ENCODE results near the gene ITGA11.
A peak's percentile ranks its signal among the peaks of the same experiment; 100 is the strongest.

The ITGA11 gene

DNA sequence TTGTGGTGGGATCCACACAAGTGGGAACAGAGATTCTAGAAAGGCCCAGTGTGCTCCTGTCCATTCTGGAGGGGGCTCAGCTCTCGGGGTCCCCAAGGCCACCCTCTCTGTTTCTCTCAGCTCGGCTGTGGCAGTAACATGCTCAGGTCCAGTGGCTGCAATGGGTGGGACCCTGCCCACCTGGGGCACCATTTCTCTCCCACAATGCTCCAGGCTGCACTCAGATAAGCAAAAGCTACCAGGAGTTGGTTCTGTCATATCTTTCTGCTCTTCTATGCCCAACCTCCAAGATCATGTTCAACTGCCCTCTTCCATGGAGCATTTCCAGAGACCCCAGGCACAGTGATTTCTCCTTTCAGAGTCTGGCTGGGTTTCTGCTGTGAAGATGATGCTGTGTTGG is 40.8 kb downstream of the ITGA11 start:
- no peak for DNase-seq (ENCODE audit: low read depth in 3 of 3, low spot score in 1 of 3)

DNA sequence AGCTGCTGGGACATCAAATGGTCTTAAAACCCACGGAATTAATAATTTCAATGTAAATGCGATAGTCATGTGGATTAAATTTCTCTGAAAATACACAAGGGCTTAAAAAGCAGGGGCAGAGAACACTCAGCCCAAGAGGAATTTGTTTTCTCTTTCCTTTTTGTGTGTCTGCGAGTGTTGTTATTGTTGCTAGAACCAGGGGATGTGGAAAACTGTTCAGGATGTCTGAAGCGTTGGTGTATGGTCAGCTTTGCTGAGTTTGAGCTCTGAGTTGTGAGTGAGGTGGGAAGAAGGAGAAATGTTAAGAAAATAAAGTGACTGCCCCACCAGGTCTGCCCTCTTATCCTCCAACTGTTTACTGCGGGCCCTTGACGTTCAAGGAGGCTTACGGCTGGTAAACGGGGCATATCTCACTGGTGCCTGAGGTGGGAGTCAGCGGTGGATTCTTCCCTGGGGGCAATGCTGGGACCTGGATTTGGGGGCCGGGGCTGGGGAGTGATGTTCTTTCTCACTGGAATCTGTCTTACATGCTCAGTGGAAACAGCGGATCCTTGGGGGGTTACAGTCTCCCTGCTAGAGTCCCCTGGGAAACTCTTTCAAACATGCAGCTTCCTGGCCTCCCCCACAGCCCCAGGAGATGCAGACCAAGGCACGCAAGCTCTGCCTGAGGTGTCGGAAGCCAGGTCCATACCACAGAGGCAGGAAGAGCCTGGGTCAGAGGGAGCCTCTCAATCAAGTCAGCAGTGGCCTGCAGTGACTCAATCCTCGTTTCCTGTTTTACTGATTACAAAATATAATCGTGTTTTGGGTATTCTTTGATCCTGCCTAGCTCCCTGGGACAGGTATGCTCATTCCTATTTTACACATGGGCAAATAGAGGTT is 41.8 kb downstream of the ITGA11 start:
- DNase-seq (ENCODE audit: low read depth in 3 of 3, low spot score in 1 of 3) = no peak

DNA sequence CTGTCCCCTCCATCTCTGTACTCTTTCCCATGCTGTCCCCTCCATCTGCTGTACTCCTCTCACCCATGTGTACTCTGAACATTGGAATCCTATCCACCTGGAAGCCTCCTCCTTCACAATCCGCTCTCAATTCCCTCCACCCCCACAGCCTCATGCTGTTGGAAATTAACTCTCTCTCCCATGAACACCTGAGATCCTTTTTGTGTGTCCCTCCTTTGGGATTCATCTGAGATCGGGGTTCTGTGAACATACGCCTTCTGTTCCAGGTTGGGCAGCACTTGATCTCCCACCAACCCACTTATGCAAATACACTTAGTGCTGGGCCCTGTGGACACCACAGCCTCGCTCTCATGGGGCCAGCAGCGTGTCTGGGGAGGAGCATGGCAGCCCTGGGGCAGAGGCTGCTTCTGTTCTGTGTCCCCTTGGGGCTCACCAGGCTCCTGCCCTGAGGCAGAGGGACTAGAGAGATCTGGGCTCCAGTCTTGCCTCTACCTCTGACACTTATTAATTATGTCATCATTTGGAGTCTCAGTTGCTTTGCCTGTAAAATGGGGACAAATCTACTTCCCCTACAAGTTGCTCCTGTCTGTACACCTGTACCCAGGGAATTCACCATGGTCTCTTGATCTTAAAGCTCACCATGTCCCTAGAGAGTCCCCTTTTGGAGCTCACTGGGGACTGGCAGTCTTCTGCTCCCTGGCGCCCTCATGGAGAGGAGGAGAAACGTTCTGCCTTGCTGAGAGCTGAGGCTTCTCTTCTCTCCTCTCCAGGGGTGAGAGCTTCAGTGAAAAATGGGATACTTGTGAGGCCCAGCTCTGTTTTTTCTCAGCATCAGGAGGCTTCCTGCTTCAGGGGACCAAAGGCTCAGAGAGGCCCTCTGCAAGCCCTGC is 42.7 kb downstream of the ITGA11 start:
- DNase-seq (ENCODE audit: low read depth in 3 of 3, low spot score in 1 of 3) = no peak

DNA sequence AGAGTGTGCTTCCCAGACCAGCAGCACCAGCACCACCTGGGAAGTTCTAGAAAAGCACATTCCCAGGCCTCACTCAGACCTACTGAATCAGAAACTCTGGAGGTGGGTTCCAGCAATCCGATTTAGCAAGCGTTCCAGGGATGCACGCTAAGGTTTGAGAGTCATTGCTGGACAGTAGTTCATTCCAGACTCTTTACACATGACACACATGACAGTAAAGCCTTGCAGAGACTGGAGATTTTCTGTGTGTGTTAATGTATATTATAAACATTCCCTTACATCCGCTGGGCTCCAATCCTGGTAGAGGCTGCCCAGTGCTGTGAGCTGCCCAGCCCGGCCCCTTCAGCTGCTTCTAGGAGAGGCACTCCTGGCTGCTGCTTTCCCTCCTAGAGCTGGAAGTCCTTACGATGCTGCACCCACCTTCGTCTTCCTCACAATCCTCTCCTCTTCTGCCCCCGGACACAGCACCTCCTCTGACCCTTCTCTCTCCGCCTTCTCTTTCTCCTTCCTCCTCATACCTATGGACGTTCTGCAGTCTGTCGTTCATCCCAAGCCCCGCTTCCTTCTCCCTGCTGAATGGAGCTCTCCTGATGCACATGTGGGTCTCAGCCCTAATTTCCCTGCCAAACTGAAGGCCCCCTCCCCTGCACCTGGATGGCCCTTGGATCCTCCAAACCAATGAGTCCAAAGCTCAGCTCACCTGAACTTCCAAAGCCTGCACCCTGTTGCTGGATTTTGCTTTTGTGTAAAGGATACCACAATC is 44.4 kb downstream of the ITGA11 start:
- DNase-seq (ENCODE audit: low read depth in 3 of 3, low spot score in 1 of 3) = no peak

DNA sequence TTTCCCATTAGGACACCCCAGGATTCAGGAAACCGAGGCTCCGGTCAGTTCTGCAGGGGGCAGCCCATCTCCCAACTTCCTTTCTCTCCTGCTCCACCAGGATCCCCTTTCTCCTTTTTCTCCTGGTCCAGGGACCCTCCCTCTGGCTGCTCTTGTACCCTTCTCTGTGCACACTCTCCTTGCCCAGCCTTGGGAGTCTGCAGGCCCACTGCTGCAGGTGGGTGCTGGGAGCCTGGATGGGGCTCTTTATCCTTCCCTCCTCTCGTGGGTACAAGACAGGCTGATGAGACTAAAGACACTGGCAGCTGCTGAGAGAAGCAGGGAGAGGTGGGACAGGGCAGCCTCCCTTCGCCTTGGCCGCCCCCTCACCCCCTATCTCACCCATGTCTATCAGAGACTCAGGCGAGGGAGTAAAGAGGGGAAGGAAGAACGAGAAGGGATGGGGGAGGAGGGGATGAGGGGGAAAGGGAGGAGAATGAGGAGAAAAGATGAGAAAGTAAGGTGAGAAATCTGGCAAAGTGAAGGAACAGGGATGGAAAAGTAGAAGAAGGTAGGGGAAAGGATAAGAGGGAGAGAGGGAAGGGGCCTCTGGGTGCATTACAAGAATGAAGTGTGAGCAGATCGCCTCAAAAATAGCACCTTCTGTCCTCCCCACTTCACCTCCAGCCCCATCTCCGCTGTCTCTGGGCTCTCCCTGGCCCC is 45.2 kb downstream of the ITGA11 start:
- DNase-seq (ENCODE audit: low read depth in 3 of 3, low spot score in 1 of 3) = no peak

DNA sequence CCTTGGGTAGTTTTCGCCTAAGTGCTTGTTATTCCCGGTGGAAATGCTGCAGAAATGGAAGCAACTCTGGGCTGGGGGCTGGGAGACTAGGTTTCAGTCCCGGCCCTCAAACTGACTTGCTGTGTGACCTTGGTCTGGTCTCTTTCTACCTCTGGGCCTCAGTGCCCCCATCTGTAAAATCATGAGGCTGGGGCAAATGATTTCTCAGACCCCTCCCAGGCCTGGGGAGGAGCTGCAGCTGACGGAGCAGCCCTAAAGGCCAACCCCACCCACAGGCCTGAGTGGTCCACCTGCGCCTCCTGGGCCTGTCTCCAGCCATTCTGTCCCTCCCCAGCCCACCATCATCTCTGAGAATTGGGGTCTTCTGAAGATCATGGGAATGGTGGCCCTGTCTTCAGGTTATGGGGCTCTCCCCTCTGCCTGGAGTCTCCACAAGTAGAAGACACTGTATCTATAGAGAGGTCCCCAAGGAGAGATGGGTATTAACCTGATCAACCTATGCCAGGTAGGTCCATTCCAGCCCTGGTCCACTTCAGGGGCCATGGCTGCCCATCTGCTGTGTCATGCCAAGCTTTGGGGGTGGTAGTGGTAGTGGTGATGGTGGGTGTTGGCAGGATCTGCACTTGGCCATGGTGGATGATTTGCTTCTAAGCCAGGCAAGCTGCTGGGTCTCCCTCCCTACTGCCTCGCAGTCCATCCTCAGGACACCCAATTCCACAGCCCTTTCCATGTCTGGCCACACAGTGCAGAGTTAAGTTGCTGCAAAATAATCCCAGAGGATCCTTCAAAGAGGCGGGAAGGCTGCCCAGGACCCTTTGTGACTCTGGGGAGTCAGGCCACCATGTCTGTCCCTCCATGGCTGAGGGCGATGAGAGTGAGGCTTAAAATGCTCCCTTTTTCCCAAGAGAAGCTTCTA is 46.0 kb downstream of the ITGA11 start:
- no peak for DNase-seq (ENCODE audit: low read depth in 3 of 3, low spot score in 1 of 3)

DNA sequence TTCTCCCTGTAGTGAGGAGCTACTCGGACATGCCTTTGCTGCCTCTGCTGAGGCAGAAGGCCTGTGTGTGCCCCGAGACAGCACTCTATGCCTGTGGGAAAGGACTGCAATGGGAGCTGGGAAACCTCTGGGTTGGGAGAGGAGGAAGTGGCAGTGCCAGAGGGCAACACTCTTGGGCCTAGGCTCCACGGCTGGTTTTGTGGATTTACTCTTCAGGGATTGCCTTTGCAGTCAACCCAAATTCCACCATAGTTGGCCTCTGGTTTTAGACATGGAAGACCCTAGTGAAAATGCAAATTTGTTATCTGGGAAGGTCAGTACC is 46.8 kb downstream of the ITGA11 start:
- no peak for DNase-seq (ENCODE audit: low read depth in 3 of 3, low spot score in 1 of 3)

DNA sequence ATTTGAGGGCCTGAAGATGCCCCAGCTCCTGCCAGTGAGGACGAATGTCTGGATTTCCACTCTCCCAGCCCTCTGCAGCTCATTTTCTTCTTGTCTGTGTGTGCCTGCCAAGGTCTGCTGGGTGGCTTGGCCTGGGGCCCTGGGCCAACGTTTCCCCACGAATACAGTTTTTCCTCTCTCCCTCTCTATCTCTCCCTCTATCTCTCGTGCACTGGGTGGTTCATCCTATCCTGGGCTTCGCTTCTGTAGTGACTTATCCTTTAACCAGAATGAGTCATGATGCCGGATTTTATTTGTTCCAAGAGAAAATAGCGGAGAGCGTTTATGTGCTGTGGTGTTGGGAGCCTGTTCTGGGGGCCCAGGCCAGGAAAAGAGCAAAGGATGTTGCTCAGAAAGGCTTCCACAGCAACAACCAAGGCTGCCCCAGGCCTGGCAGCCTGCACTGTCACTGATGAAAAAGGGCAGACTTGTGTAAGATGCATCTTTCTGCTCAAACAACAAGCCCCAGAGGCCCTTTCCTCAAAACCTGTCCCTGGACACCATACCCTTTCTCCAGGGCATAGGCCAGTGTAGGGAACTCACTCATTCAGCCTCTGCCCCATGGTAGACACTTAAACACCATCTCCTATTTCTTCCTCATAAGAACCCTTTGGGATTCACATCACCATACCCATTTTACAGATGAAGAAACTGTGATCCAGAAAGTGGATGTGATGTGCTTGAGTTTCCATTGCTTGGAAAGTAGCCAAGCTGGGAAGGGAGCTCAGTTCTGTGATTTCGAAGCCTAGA is 47.3 kb downstream of the ITGA11 start:
- DNase-seq (ENCODE audit: low read depth in 3 of 3, low spot score in 1 of 3) = no peak

DNA sequence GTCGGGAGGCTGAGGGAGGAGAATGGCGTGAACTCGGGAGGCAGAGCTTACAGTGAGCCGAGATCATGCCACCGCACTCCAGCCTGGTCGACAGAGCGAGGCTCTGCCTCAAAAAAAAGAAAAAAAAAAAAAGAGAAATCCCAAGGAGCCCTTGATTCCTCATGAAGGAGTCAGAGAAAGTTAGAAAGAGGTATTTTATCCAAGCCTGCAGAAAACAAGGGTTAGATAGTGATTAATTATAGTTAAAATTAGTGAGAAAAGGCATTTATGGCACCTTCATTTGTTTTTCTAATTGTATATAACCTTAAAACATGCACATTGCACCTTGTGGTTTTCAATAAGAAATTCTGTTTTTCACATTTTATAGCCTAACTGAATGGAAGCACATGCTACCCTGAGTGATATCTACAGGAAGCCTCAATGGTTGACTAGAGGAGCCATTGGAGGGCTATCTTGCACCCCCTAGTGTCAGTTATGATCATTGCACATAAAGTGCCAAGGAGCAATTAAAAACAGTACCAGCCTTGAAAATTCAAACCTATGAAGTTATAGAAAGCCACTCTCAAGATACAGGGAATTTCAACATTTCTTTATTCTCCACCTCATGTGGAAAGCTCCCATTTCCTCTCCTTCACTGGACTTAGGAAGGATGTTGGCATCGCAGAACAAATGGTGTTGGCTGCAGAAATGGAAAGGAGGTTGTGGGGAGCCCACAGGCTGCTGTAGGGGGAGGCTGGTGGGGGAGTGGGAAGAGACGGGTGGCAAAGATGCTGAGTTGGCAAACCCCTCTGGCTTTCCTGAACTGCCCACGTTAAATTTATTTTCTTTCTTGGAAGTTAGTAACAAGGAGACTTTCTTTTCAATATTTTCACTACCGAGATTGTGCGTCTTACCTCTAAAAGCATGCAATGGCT is 48.5 kb downstream of the ITGA11 start:
- peak in 1 of 3 donors; percentile 9 for DNase-seq (ENCODE audit: low read depth in 3 of 3, low spot score in 1 of 3)

DNA sequence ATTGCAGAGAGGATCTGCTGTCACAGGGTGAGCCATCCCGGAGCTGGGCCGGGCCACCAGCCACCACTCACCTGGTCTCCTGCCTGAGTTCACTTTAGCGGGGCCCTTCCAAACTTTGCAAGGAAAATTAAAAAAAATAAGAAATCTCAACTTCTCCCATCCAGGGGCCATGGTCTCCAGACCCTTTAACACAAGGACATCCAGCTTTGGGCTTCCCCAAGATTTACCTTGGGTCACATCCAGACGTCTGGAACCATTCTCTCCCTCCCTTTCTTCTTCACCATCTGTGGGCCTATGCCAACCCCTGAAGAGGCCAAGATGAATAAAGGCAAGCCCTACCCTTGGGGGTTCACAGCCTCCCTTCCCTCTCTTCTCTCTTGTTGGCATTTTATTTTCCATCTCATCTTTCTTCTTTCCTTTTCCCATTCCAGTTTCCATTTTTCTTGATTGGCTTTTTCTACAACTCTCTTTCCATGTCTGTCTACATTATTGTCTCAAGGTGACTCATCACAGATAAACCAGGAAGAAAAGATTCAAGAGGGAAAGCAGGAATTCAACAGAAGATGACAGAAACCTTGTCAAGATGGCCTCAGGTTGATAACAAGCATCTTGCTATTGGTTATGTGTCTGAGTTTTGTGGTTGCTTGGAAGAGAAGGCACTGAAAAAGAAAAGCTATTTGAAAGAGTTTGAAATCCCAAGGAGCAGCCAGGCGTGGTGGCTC is 49.5 kb downstream of the ITGA11 start:
- no peak for DNase-seq (ENCODE audit: low read depth in 3 of 3, low spot score in 1 of 3)

DNA sequence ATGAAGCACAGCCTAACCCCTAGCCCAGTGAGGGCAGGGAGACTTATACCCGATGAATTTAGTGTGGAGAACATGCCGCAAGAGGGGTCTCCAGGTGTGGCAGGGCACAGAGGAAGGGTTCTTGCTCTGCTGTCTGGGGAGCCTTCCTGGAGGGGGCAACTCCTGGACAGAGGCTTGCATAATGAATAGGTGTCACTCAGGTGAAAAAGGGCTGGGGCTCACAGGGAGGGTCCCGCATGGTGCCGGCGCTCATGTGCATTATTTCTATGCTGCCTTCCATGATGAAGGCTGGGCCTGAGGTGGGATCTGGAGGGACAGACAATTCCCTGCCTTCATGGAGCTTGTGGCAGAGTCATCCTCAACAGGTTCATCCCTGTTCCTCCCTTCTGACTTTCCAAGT is 51.5 kb downstream of the ITGA11 start:
- no peak for DNase-seq (ENCODE audit: low read depth in 3 of 3, low spot score in 1 of 3)

DNA sequence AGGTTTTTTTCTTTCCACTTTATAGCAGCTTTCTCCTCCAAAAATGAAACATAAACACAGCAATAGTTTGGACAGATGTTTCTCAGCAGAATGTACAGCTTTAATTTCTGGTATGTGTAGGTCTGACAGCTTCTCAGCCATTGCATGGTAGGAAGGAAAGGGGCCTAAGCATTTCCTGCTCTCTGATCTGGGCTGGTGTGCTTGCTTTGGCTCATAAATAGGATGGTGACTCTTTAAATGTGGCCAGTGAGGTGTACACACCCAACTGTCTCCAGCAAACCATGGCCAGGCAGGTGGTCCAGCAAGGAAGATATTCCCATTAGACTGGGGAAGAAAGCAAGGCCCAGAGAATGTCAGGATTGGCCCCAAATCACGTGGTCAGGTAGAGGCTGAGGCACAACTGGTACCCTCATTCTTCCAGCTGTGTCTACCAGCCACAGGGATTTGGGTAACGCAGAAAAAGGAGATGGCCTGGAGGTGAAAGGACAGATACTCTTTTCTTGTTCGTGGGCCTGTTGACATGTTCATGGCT is 52.1 kb downstream of the ITGA11 start:
- DNase-seq (ENCODE audit: low read depth in 3 of 3, low spot score in 1 of 3) = no peak

DNA sequence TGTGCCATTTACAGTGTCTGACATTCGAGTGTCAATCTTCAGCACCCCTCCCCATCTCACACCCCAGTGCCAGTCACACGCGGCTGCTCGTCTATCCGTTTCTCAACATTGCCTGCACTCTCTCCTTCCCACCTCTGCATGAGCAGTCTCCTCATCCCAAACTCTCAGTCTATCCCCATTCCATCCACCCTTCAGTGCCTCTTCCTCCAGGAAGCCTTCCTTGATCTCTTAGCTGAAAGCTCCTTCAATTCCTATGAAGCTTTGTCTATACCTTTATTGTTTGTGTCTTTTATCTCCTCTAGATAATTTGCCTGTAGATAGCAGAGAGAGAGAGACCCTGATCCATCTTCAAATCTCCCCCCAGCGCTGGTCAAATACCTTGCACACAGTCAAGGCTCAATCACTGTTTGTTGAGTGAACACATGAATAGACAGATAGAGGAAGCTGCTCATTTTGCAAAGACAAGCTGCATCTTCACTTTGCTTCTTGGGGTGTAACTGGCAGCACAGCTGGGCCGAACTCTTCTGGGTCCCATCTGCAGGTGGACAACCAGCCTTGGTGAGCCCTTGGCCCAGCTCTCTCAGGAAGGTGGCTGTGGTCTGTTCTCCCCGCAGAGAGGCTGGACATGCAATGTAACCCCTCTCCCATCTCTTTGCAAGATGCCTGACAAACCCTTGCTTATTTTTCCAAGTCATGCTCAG is 52.8 kb downstream of the ITGA11 start:
- no peak for DNase-seq (ENCODE audit: low read depth in 3 of 3, low spot score in 1 of 3)

DNA sequence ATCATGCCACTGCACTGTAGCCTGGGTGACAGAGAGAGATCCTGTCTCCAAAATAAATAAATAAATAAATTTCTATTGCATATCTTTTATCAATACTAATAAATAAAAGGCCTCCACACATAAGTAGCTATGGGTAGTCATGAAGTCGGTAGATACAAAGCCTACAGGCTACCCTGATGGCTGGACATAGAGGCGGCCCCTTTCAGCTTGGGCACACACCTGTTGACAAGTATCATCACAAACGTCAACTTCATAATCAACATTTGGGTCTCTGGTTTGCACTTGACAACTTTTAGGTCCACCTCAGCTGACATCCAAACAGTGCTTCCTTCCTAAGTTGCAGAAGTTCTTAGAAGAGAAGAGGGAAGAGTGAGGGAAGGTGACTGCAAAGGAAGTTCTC is 53.4 kb downstream of the ITGA11 start:
- no peak for DNase-seq (ENCODE audit: low read depth in 3 of 3, low spot score in 1 of 3)

DNA sequence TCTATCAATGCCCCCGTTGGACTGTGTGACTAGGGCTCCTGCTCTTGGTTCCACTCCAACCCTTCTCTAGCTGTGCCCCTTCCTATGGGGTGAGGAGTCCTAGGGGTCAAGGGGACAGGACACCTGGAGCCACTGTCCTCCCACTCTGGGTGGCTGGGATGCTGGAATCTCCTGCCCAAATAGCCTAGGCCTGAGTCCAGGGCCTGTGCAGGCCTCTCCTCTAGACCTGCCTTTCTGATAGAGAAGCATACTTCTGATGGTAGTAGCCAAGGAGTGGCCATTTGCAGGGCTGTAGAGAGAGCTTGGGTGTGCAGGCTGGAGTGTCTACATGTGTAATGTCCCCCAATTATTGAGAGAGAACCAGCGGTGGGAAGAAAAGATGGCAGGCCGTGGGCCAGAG is 54.2 kb downstream of the ITGA11 start:
- no peak for DNase-seq (ENCODE audit: low read depth in 3 of 3, low spot score in 1 of 3)

DNA sequence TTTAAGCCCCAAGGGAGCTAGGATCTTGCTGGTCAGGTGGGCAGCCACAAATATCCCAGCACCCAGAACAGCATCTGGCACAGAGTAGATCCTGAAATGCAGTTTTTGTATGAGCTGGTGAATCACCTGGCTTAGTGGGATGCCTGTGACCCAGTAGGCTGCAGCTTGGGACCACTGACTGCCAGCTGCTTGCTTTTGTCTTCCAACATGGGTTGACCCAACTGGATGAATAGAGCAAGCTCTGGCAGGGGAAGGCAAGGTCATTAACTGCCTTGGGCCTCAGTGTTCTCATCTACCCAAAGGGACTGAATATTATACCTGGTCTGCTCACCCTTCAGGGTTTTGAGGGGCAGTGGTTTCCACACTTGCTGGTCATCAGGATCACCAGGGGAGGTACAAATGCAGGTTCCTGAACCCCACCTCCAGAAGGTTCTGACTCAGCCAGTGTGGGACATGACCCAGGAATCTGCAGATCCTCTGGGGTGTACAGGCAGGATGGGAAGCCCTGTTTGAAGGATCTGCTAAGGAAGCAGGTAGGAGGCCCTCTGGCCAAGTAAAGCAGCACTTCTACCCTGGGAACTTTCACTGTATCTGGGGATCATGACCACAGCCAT is 55.4 kb downstream of the ITGA11 start:
- no peak for DNase-seq (ENCODE audit: low read depth in 3 of 3, low spot score in 1 of 3)
